ENCODE results near the gene DAND5. TPM values are rescaled to one million over a fixed set of nuclear protein-coding genes. Genes with fewer than 3 reads are reported as not detected.
A peak's percentile ranks its signal among the peaks of the same experiment; 100 is the strongest.

Gene DAND5
- polyA plus RNA-seq, 1 experiment = not detected

GRCh38 chr19:12990853-12991252 is 21.5 kb downstream of the DAND5 start:
- no peak for DNase-seq (ENCODE audit: low read depth, low spot score)
- TF ChIP-seq CTCF (IDR thresholded peaks at IDR 0.05; ENCODE audit: low read depth, low read length) = no peak
- Histone ChIP-seq H3K27ac (ENCODE audit: low read depth, low read length) (no peak overlapping the region), H3K4me3 (ENCODE audit: low read depth, low read length) (no peak overlapping the region), H3K9me3 (ENCODE audit: control insufficient read depth, insufficient read depth, low read length) (peaks cover 8% of the 10 kb centered on the region; the same call in 1 of the 2 replicates), H3K27me3 (ENCODE audit: control insufficient read depth, insufficient read depth, low read length) (no peaks in the 10 kb centered on the region)
- POLR2A ChIA-PET = no interaction called here
- CTCF ChIA-PET = no interaction called here

GRCh38 chr19:12991296-12991695 is 21.9 kb downstream of the DAND5 start:
- ChIA-PET POLR2A (interaction anchor here (0.6 kb wide), 1 partner anchor 32 kb away, joined by 3 read pairs; no protein-coding TSS in a partner anchor), CTCF (no interaction called here)
- no peak for DNase-seq (ENCODE audit: low read depth, low spot score)
- Histone ChIP-seq H3K4me3 (ENCODE audit: low read depth, low read length) (no peak overlapping the region), H3K27me3 (ENCODE audit: control insufficient read depth, insufficient read depth, low read length) (no peaks in the 10 kb centered on the region), H3K9me3 (ENCODE audit: control insufficient read depth, insufficient read depth, low read length) (peaks cover 8% of the 10 kb centered on the region; the same call in 1 of the 2 replicates), H3K27ac (ENCODE audit: low read depth, low read length) (no peak overlapping the region)
- TF ChIP-seq CTCF (IDR thresholded peaks at IDR 0.05; ENCODE audit: low read depth, low read length) = no peak

- Histone ChIP-seq H3K4me3 (ENCODE audit: low read depth, low read length) (no peak overlapping the region), H3K27ac (ENCODE audit: low read depth, low read length) (no peak overlapping the region), H3K9me3 (ENCODE audit: control insufficient read depth, insufficient read depth, low read length) (peaks cover 8% of the 10 kb centered on the region; the same call in 1 of the 2 replicates), H3K27me3 (ENCODE audit: control insufficient read depth, insufficient read depth, low read length) (no peaks in the 10 kb centered on the region)
- no peak for TF ChIP-seq CTCF (IDR thresholded peaks at IDR 0.05; ENCODE audit: low read depth, low read length)
- POLR2A ChIA-PET = no interaction called here
- no peak for DNase-seq (ENCODE audit: low read depth, low spot score)
- CTCF ChIA-PET = interaction anchor here (1.9 kb wide), 1 partner anchor 69 kb away, joined by 6 read pairs; no protein-coding TSS in a partner anchor
Measured at GRCh38 chr19:12992729-12993128, 23.4 kb downstream of the DAND5 start.

GRCh38 chr19:12993562-12993961 is 24.2 kb downstream of the DAND5 start:
- no peak overlapping the region for H3K27ac ChIP-seq (ENCODE audit: low read depth, low read length)
- no peaks in the 10 kb centered on the region for H3K27me3 ChIP-seq (ENCODE audit: control insufficient read depth, insufficient read depth, low read length)
- ChIA-PET POLR2A (no interaction called here), CTCF (interaction anchor here (0.6 to 1.9 kb wide), 4 partner anchors 10 to 101 kb away, joined by 4 to 6 read pairs (median 4); no protein-coding TSS in a partner anchor)
- no peak overlapping the region for H3K4me3 ChIP-seq (ENCODE audit: low read depth, low read length)
- peaks cover 8% of the 10 kb centered on the region; the same call in 1 of the 2 replicates for H3K9me3 ChIP-seq (ENCODE audit: control insufficient read depth, insufficient read depth, low read length)
- DNase-seq (ENCODE audit: low read depth, low spot score) = no peak
- TF ChIP-seq CTCF (IDR thresholded peaks at IDR 0.05; ENCODE audit: low read depth, low read length) = no peak

- H3K27me3 ChIP-seq (ENCODE audit: control insufficient read depth, insufficient read depth, low read length) = no peaks in the 10 kb centered on the region
- ChIA-PET POLR2A (interaction anchor here (1.0 to 1.3 kb wide), 2 partner anchors 18 to 28 kb away, joined by 4 to 5 read pairs; no protein-coding TSS in a partner anchor), CTCF (interaction anchor here (0.7 to 1.9 kb wide), 3 partner anchors 11 to 67 kb away, joined by 3 to 6 read pairs (median 4); no protein-coding TSS in a partner anchor)
- peak within 1 kb of the TSS; percentile 89 for H3K4me3 ChIP-seq (ENCODE audit: low read depth, low read length)
- TF ChIP-seq CTCF (IDR thresholded peaks at IDR 0.05; ENCODE audit: low read depth, low read length) = no peak
- no peak within 1 kb of the TSS for H3K27ac ChIP-seq (ENCODE audit: low read depth, low read length)
- DNase-seq (ENCODE audit: low read depth, low spot score) = no peak
- H3K9me3 ChIP-seq (ENCODE audit: control insufficient read depth, insufficient read depth, low read length) = no peaks in the 10 kb centered on the region; the same call in 1 of the 2 replicates
Measured at GRCh38 chr19:12994701-12995595, 25.6 kb downstream of the DAND5 start, which contains the start of gene NFIX. Gene NFIX, plus strand, starts transcription at chr19:12995475. Its CDS starts 363 bp downstream, at chr19:12995838.

Data from AG04450 (cell line).